Neuron (in vitro differentiated cells): ENCODE data around the gene SCN4A.

Source experiments
- H2AFZ ChIP-seq: one replicate; pipeline ENCODE4 v1.6.1; 2013; ENCODE audit warnings: low read depth, mild to moderate bottlenecking, inconsistent platforms, low read length, moderate library complexity
- H3K27me3 ChIP-seq: one replicate; pipeline ENCODE4 v1.6.1; 2013; ENCODE audit warnings: low read length; ENCODE audit not compliant: insufficient read depth
- H3K36me3 ChIP-seq: one replicate; pipeline ENCODE4 v1.6.1; 2013; ENCODE audit warnings: low read length; ENCODE audit not compliant: insufficient read depth
- H3K4me1 ChIP-seq: one replicate; pipeline ENCODE4 v1.6.1; 2013; ENCODE audit warnings: low read length; ENCODE audit not compliant: insufficient read depth
- H3K4me3 ChIP-seq: 2 replicates; pipeline ENCODE4 v1.5.1; 2013; ENCODE audit warnings: mild to moderate bottlenecking, low read length, moderate library complexity
- H3K9me3 ChIP-seq: one replicate; pipeline ENCODE4 v1.6.1; 2013; ENCODE audit warnings: low read length

SCN4A gene

DNA sequence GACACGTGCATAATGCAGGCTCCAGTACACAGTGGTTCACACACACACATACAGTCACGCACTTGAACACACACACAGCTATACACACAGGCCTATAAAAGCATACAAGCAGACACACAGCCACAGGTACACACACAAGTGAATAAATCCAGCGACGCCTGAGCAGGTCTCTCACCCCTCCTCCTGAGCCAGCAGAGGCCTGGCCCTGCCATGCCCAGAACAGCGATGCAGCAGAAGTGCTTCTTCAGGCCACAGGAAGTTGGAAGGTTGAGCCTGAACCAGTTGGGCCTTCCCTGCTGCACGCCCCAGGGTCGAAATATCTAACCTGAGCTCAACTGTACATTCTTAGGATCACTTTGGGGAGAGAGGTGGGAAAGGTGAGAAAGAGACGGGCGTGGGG is 33.3 kb downstream of the SCN4A start:
- H3K36me3 ChIP-seq = no peaks in the 10 kb centered on the region
- H3K4me3 ChIP-seq = no peak overlapping the region
- no peak overlapping the region for H2AFZ ChIP-seq
- H3K9me3 ChIP-seq = no peaks in the 10 kb centered on the region
- H3K4me1 ChIP-seq = no peaks in the 10 kb centered on the region
- H3K27me3 ChIP-seq = no peaks in the 10 kb centered on the region

DNA sequence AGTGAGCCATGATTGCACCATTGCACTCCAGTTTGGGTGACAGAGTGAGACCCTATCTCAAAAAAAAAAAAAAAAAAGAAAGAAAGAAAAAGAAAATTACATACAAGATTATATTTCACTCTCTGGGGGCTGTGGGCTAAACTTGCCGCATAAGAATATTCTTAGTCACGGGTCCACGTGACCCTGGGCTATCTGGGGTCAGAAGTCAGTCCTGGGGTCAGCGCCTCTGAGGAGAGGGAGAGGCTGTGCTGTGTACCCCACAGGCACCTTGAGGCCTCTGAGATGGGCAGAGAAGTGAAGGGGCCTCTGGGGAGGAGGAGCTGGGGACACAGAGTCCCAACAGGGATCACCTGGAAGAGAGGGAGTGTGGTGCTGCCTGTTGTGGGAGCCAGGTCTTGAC is 34.8 kb downstream of the SCN4A start:
- Histone ChIP-seq H2AFZ (no peak overlapping the region), H3K9me3 (no peaks in the 10 kb centered on the region), H3K4me3 (no peak overlapping the region), H3K27me3 (no peaks in the 10 kb centered on the region), H3K4me1 (no peaks in the 10 kb centered on the region), H3K36me3 (no peaks in the 10 kb centered on the region)

DNA sequence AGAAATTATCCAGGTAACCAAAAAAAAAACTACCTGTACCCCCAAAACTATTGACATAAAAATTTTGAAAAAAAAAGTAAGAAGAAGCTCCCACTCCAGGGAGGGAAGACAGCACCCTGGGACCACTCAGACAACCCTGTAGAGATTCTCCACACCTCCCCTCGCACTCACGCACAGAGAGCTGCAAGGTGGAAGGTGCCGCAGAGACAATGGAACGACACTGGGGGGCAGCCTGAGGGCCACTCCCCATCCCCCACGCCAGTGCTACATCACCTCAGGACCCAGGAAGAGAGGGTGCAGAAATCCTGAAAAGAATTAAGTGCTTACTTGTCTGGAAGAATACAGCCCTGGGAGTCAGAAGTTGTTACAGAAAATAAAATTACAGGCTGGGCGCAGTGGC is 35.4 kb downstream of the SCN4A start:
- H2AFZ ChIP-seq = no peak overlapping the region
- H3K4me3 ChIP-seq = no peak overlapping the region
- H3K4me1 ChIP-seq = no peaks in the 10 kb centered on the region
- no peaks in the 10 kb centered on the region for H3K36me3 ChIP-seq
- H3K27me3 ChIP-seq = no peaks in the 10 kb centered on the region
- no peaks in the 10 kb centered on the region for H3K9me3 ChIP-seq

DNA sequence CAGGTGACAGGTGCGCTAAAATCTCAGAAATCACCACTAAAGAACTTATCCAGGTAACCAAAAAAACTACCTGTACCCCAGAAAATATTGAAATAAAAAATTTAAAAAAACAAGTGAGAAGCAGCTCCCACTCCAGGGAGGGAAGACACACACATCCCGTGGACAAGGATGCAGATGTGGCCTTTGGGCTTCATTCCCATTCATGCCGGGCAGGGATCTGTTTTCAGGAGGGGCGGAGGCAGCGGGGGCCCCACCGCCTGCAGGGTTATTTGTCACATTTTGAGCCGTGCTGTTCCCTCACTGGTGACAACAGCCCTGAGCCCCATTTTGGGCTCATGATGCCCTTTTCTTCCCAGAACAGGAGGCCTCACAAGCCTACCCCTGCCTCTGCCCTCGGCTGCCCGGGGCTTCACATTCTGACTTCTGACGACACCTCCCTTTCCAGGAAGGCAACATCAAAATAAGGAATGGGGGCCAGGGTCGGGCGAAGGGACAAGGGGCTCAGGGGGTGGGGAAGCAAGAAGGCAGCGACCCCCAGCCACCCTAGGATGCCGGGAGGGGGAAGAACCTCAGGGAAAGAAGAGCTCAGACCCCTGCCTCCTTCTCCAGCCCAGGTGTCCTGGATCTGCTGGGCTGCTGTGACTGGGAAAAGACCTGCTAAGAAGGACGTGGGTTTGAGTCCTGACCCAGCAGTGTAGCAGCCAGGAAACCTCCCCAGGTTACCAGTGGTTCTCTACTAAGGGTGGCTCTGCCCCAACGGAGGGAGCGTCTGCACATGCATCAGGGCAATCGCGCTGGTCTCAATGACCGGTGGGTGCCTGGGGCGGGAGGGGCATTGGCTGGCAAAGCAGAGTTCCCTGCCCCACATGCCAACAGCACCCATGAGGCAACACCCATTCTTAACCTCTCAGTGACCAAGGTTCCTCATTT is 38.3 kb downstream of the SCN4A start:
- Histone ChIP-seq H3K36me3 (no peaks in the 10 kb centered on the region), H3K9me3 (no peaks in the 10 kb centered on the region), H3K4me3 (no peak overlapping the region), H3K4me1 (no peaks in the 10 kb centered on the region), H3K27me3 (no peaks in the 10 kb centered on the region), H2AFZ (no peak overlapping the region)

DNA sequence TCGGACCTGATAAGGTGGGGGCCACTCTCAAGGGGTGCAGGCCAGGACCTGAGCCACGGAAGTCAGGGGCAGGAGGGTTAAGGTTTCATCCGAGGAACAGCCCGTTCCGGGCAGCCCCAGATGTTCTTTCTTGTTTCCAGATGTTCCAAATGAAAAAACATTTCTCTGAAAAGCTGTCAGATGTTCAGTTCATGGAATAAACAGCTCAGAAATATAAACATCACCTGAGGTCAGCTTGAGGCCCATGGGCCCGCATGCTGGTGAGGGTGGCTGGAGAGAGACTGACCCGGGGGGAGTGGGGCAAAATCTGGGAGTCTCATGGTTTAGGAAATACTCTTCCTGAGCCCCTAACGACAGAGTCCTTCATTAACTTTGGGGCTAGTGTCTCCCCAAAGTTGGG is 39.1 kb downstream of the SCN4A start:
- H3K4me3 ChIP-seq = no peak overlapping the region

DNA sequence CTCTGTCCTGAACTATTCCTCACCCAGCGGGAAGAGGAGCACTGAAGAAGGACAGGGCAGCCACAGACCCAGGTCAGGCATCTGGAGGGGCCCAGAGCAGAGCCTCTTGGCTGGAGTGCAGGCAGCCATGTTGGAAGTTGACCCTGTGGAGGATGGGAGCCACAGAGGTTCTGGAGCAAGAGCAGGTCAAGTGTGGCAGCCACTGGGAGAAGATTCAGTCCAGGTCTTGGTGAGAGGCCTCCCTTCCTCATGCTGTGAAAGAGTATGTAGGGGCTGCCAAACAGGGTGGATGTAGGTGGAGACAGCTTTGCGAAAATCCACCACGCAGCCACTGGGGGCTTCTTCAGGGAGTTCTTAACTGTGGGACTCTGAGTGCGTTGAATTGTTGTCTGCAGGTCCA is 40.0 kb downstream of the SCN4A start:
- Histone ChIP-seq H3K9me3 (no peaks in the 10 kb centered on the region), H3K4me3 (no peak overlapping the region), H3K27me3 (no peaks in the 10 kb centered on the region), H3K4me1 (no peaks in the 10 kb centered on the region), H3K36me3 (no peaks in the 10 kb centered on the region), H2AFZ (no peak overlapping the region)

More for the DNA sequence above, 39.1 kb downstream of the SCN4A start:
- Histone ChIP-seq H3K4me1 (no peaks in the 10 kb centered on the region), H3K9me3 (no peaks in the 10 kb centered on the region), H2AFZ (no peak overlapping the region), H3K36me3 (no peaks in the 10 kb centered on the region), H3K27me3 (no peaks in the 10 kb centered on the region)

DNA sequence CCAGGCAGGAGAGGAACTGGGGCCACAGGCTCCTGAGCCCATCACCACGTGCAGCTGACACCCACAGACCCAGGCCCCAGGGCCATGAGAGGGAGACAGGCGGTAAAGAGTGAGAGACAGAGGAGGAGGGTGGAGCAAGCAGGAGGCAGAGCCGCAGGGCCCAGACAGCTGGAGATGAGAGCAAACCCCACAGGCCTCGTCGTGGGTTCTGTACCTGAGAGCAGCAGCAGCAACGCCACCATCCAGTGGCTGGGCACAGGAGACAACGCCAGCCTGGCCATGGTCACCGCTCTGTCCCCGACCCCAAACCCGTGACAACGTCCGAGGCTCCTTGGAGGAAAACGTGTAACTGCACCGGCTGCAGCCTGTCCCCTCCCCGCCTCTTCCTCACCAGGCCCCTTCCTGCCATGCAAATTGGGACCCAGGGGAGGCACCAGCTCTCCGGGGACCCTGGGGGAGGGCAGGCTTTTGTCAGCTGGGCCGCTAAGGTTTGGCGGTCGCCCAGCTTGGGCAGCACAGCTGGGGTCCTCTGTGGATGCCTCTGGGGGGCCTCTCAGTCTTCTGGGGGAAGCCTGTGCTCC is 40.6 kb downstream of the SCN4A start, which contains the start of gene CD79B:
TSS of gene CD79B (minus strand) at position 351 of the 581 bp plus-strand sequence. CDS start at position 281, 70 bp downstream.
- Histone ChIP-seq H3K4me3 (no peak within 1 kb of the TSS), H3K36me3 (no peaks in the 10 kb centered on the region), H3K4me1 (no peaks in the 10 kb centered on the region), H3K27me3 (no peaks in the 10 kb centered on the region), H2AFZ (no peak within 1 kb of the TSS), H3K9me3 (no peaks in the 10 kb centered on the region)

DNA sequence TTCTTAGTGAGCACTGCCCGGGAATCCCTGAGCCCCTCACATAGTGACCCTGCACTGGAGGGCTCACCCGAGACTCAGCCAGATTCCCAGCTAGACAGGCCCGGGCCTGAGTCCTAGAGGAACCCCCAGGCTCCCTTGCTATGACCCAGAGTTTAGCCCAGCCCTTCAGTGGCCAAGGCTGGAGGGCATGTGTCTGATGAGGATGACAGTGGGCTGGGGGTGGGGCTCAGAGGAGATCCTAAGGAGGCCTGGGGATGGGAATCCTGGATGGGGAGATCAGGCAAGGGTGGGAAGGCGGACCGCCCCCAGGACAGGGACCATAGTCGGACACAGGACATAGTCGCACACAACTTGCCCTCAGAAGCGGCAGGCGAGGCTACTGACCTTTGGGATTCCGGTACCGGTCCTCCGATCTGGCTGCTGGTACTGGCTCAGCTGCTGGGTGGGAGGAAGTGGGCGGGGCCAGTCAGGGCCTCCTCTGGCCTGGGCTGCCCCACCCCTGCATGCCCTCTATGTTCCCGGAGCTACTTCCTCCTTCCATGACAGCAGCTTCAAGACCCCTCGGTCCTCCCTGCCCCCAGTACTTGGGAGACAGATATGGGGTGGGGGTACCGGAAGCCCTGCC is 41.7 kb downstream of the SCN4A start:
- Histone ChIP-seq H3K9me3 (no peaks in the 10 kb centered on the region), H3K4me1 (no peaks in the 10 kb centered on the region), H3K36me3 (no peaks in the 10 kb centered on the region), H3K4me3 (no peak overlapping the region), H2AFZ (no peak overlapping the region), H3K27me3 (no peaks in the 10 kb centered on the region)

DNA sequence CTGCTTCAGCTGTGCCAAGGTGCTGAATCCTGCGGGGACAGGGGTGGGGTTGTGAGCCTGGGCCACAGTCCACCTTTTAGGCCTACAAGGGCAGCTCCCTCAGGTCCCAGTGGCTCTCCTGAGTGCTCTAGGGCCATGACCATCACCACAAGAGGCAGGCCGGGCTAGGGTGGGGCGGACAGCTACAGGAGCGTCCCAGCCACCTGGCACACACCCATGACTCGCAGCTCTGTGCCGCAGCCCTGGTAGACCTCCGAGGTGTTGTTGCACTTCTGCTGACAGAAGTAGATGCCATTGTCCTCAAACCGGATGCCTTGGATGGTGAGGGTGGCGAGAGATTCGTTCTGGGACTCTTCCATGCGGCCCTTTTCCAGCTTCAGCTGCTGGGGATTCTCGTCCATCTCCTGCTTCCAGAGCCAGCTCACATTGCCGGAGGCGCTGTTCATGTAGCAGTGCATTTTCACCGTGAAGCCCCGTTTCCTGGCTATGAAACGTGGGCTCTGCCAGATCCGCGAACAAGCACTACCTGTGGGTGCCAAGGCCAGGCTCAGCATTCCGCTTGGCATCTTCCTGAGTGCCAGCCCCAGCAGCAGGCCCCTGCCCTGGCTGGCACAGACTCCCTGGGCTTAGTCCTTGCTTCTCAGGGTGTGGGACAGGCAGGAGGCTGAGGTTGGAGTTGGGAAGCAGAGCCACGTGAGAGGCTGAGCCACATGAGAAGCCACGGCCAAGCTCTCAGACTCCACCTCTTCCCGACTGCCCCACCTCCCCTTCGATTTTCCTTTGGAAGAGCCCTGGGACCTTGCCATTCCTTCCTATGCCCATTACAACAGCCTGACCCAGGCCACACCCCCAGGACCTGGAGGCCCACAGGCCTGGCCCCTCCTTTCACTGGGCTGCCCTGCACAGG is 42.6 kb downstream of the SCN4A start:
- Histone ChIP-seq H2AFZ (no peak overlapping the region), H3K36me3 (no peaks in the 10 kb centered on the region), H3K9me3 (no peaks in the 10 kb centered on the region), H3K4me3 (no peak overlapping the region), H3K4me1 (no peaks in the 10 kb centered on the region), H3K27me3 (no peaks in the 10 kb centered on the region)

DNA sequence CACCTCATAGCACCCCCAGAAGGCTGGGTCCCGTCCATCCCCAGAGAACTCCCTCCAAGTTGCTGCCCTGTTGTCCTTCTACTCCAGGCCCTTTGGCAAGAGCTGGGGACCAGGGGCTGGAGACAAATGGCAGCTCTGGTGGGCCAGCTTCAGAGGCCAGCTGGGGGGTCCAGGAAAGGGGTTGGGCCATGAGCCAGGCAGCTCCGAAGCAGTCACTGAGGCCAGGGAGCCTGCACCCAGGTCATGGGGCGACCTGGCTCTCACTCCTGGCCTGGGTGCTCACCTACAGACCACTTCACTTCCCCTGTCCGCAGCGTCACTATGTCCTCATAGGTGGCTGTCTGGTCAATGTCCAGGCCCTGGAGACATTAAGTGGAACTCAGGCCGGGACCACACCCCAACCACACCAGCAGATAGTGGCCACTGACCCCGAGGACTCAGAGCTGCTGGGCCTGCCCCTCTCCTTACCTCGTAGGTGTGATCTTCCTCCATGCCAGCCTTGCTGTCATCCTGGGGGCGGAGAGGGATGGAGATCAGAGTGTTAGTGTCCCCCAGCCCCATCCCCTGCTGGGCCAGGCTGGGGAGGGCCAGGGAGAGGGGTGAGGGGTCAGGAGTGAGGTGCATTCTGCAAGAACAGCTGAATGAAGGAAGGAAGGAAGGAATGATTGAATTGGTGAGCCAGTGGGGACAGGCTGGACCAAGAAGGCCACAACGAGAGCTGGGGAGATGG is 43.6 kb downstream of the SCN4A start:
- Histone ChIP-seq H3K36me3 (no peaks in the 10 kb centered on the region), H3K9me3 (no peaks in the 10 kb centered on the region), H2AFZ (no peak overlapping the region), H3K4me3 (no peak overlapping the region), H3K4me1 (no peaks in the 10 kb centered on the region), H3K27me3 (no peaks in the 10 kb centered on the region)

DNA sequence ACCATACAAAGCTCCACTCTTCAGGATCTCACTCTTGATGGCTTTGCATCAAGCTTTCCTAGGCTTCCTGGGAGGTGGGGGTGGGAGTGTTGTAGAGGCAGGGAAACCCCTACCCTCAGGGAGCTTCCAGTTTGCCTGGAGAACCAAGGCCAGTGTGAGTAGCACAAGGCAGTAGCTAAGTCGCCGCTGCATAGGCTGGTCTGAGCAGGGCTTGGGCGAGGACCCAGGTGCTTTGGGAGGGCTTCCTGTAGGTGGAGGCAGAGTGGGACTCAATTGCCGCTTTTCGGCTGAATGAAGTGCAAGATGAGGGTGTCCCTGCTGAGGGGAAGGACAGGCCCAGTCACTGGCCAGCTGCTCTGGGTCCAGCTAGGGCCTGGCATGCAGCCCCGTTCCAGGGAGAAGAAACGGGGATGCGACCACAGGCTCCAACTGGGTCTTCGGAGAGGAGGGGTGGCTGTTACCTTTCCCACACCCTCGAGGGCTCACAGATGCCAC is 44.5 kb downstream of the SCN4A start:
- no peaks in the 10 kb centered on the region for H3K27me3 ChIP-seq
- H2AFZ ChIP-seq = no peak overlapping the region
- no peaks in the 10 kb centered on the region for H3K9me3 ChIP-seq
- no peak overlapping the region for H3K4me3 ChIP-seq
- H3K4me1 ChIP-seq = no peaks in the 10 kb centered on the region
- no peaks in the 10 kb centered on the region for H3K36me3 ChIP-seq
